ENCODE data around the gene MAGI2. TPM values are rescaled to one million over a fixed set of nuclear protein-coding genes. Genes with fewer than 3 reads are reported as not detected.

Gene MAGI2
- total and polyA plus RNA-seq, 4 donors = 0.37 to 4.1 (median 1.4) TPM

- H3K4me3 ChIP-seq (ENCODE audit: low read depth in 1 of 3, low read length in 3 of 3) = no peak overlapping the region
- no peak overlapping the region for H3K9ac ChIP-seq (ENCODE audit: low read depth in 1 of 2, low read length in 2 of 2)
- H3K27me3 ChIP-seq (ENCODE audit: control insufficient read depth in 4 of 4, insufficient read depth in 4 of 4, low read length in 3 of 4) = no peaks in the 10 kb centered on the region
- no peaks in the 10 kb centered on the region for H3K36me3 ChIP-seq (ENCODE audit: control insufficient read depth in 4 of 4, insufficient read depth in 3 of 4, low read depth in 1 of 4, low read length in 3 of 4)
- H3K9me3 ChIP-seq (ENCODE audit: control insufficient read depth in 4 of 4, low read length in 3 of 4) = no peaks in the 10 kb centered on the region
- H3K27ac ChIP-seq (ENCODE audit: low read depth in 1 of 2, low read length in 2 of 2) = no peak overlapping the region
- WGBS = 58% methylated on average over 3 of the region's 3 CpGs
- no peak for DNase-seq (ENCODE audit: low spot score)
- no peak for TF ChIP-seq HNF4G (IDR thresholded peaks at IDR 0.05)
- TF ChIP-seq YY1 (IDR thresholded peaks at IDR 0.05) = no peak
- no peak for TF ChIP-seq SP1 (IDR thresholded peaks at IDR 0.05)
- no peak for TF ChIP-seq TAF1 (conservative IDR thresholded peaks at IDR 0.05)
- no peak for TF ChIP-seq FOXA2 (IDR thresholded peaks at IDR 0.05)
- no peak for TF ChIP-seq CTCF (IDR thresholded peaks at IDR 0.05; ENCODE audit: low read depth, low read length, missing input control)
- no peak for TF ChIP-seq RAD21 (IDR thresholded peaks at IDR 0.05)
- no peak for TF ChIP-seq HNF4A (conservative IDR thresholded peaks at IDR 0.05)
- no peak for TF ChIP-seq GABPA (IDR thresholded peaks at IDR 0.05 in 1 of 2, conservative IDR thresholded peaks at IDR 0.05 in 1 of 2)
- TF ChIP-seq JUND (IDR thresholded peaks at IDR 0.05) = no peak
- no peak for TF ChIP-seq MAX (IDR thresholded peaks at IDR 0.05)
- TF ChIP-seq RXRA (IDR thresholded peaks at IDR 0.05) = no peak
- TF ChIP-seq FOXA1 (IDR thresholded peaks at IDR 0.05) = no peak
- TF ChIP-seq, protein P1, sequence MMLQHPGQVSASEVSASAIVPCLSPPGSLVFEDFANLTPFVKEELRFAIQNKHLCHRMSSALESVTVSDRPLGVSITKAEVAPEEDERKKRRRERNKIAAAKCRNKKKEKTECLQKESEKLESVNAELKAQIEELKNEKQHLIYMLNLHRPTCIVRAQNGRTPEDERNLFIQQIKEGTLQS (IDR thresholded peaks at IDR 0.05) = no peak
- TF ChIP-seq EGR1 (IDR thresholded peaks at IDR 0.05; ENCODE audit: low read depth in 2 of 2) = no peak
- no peak for TF ChIP-seq NR2F2 (IDR thresholded peaks at IDR 0.05)
- TF ChIP-seq, protein P2, sequence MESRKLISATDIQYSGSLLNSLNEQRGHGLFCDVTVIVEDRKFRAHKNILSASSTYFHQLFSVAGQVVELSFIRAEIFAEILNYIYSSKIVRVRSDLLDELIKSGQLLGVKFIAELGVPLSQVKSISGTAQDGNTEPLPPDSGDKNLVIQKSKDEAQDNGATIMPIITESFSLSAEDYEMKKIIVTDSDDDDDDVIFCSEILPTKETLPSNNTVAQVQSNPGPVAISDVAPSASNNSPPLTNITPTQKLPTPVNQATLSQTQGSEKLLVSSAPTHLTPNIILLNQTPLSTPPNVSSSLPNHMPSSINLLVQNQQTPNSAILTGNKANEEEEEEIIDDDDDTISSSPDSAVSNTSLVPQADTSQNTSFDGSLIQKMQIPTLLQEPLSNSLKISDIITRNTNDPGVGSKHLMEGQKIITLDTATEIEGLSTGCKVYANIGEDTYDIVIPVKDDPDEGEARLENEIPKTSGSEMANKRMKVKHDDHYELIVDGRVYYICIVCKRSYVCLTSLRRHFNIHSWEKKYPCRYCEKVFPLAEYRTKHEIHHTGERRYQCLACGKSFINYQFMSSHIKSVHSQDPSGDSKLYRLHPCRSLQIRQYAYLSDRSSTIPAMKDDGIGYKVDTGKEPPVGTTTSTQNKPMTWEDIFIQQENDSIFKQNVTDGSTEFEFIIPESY (IDR thresholded peaks at IDR 0.05) = no peak
- TF ChIP-seq, protein P3, sequence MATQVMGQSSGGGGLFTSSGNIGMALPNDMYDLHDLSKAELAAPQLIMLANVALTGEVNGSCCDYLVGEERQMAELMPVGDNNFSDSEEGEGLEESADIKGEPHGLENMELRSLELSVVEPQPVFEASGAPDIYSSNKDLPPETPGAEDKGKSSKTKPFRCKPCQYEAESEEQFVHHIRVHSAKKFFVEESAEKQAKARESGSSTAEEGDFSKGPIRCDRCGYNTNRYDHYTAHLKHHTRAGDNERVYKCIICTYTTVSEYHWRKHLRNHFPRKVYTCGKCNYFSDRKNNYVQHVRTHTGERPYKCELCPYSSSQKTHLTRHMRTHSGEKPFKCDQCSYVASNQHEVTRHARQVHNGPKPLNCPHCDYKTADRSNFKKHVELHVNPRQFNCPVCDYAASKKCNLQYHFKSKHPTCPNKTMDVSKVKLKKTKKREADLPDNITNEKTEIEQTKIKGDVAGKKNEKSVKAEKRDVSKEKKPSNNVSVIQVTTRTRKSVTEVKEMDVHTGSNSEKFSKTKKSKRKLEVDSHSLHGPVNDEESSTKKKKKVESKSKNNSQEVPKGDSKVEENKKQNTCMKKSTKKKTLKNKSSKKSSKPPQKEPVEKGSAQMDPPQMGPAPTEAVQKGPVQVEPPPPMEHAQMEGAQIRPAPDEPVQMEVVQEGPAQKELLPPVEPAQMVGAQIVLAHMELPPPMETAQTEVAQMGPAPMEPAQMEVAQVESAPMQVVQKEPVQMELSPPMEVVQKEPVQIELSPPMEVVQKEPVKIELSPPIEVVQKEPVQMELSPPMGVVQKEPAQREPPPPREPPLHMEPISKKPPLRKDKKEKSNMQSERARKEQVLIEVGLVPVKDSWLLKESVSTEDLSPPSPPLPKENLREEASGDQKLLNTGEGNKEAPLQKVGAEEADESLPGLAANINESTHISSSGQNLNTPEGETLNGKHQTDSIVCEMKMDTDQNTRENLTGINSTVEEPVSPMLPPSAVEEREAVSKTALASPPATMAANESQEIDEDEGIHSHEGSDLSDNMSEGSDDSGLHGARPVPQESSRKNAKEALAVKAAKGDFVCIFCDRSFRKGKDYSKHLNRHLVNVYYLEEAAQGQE (IDR thresholded peaks at IDR 0.05) = no peak
- H3K4me1 ChIP-seq (ENCODE audit: control insufficient read depth in 4 of 4, insufficient read depth in 4 of 4, low read length in 3 of 4) = peaks cover 0 to 1% (median 0%) of the 10 kb centered on the region in 4 donors
Observed at GRCh38 chr7:78895393-78895792, 558.1 kb downstream of the MAGI2 start.

Measured in liver (tissue), 9 donors.